Endothelial cell of umbilical vein (primary cell): ENCODE measurements around the gene NHS. TPM values are rescaled to one million over a fixed set of nuclear protein-coding genes. Genes with fewer than 3 reads are reported as not detected.

Experiments used
- BruUV-seq: library from RNA; stranded (reverse); fragments of 400-500 nt; replicated peaks from 2 replicates; lab custom pipeline; 2021; lab: Mats Ljungman, UMichigan
- CTCF ChIA-PET: fragments of 300-600, 350-600 bp; sonication (Branson Sonifier 250); formaldehyde crosslinking; loops from one replicate; lab custom pipeline; 2021; ENCODE audit warnings: antibody characterized with exemption, inconsistent platforms; lab: Charles Lee
- POLR2A ChIA-PET: fragments of 300-600, 350-600 bp; sonication (Branson Sonifier 250); formaldehyde crosslinking; loops from one replicate; lab custom pipeline; 2021; ENCODE audit warnings: antibody characterized with exemption, inconsistent platforms; lab: Charles Lee
- DNase-seq: peaks from one replicate; pipeline ENCODE4 v3.0.0-alpha.2; 2011; ENCODE audit warnings: low read depth, low spot score
- FAIRE-seq: peaks from 2 replicates; lab custom pipeline; 2011; peaks lifted over from hg19 to GRCh38; lab: Jason Lieb, UNC
- H2AFZ ChIP-seq: 2 replicates; pipeline ENCODE4 v1.6.0; 2012; ENCODE audit warnings: low read depth, low read length, control low read depth, inconsistent platforms
- H3K27ac ChIP-seq: 2 replicates; pipeline ENCODE4 v1.5.1; 2011; ENCODE audit warnings: low read depth, mild to moderate bottlenecking, control low read depth, low read length, moderate library complexity; ENCODE audit not compliant: insufficient read depth
- H3K27me3 ChIP-seq, 2 experiments: 2 replicates each; pipeline versions ENCODE4 v1.6.0 to v1.6.1; 2011; ENCODE audit warnings: low read length in 2 of 2, mixed read lengths in 1 of 2; ENCODE audit not compliant: control insufficient read depth in 2 of 2, insufficient read depth in 2 of 2
- H3K36me3 ChIP-seq, 2 experiments: 2 replicates in 1 of 2; 3 replicates in 1 of 2; pipeline ENCODE4 v1.5.1; 2011; ENCODE audit warnings: low read length in 2 of 2, mild to moderate bottlenecking in 1 of 2, moderate library complexity in 1 of 2; ENCODE audit not compliant: control insufficient read depth in 2 of 2, insufficient read depth in 2 of 2; ENCODE audit errors: extremely low read depth in 1 of 2
- H3K4me1 ChIP-seq: 3 replicates; pipeline ENCODE4 v1.5.1; 2011; ENCODE audit warnings: mild to moderate bottlenecking, low read length; ENCODE audit not compliant: control insufficient read depth, insufficient read depth; ENCODE audit errors: extremely low read depth
- H3K4me2 ChIP-seq: 2 replicates; pipeline ENCODE4 v1.6.1; 2011; ENCODE audit warnings: low read length, control low read depth, mixed read lengths; ENCODE audit not compliant: insufficient read depth
- H3K4me3 ChIP-seq, 3 experiments: fragments of 200-600 bp in 1 of 3; sonication (generic), shearing (Covaris generic) in 1 of 3; replicated peaks in 1 of 3; 2 replicates each; pipeline ENCODE4 v1.5.1; 2011 to 2016; ENCODE audit warnings: control low read depth in 3 of 3, low read length in 3 of 3, mild to moderate bottlenecking in 2 of 3, inconsistent platforms in 1 of 3, low read depth in 1 of 3, moderate library complexity in 1 of 3; ENCODE audit not compliant: insufficient read depth in 1 of 3
- H3K79me2 ChIP-seq: 2 replicates; pipeline ENCODE4 v1.6.0; 2012; ENCODE audit warnings: low read length, inconsistent platforms; ENCODE audit not compliant: control insufficient read depth, insufficient read depth
- H3K9ac ChIP-seq: replicated peaks from 2 replicates; pipeline ENCODE3; 2011; ENCODE audit warnings: low read length, control low read depth; ENCODE audit not compliant: insufficient read depth; ENCODE audit errors: extremely low read depth
- H3K9me1 ChIP-seq: replicated peaks from 3 replicates; pipeline ENCODE4 v1.6.0; 2011; ENCODE audit warnings: mild to moderate bottlenecking, low read length; ENCODE audit not compliant: control insufficient read depth, insufficient read depth; ENCODE audit errors: extremely low read depth
- H3K9me3 ChIP-seq: replicated peaks from 2 replicates; pipeline ENCODE4 v1.5.1; 2012; ENCODE audit warnings: low read length, inconsistent platforms; ENCODE audit not compliant: control insufficient read depth, insufficient read depth
- H4K20me1 ChIP-seq: replicated peaks from 2 replicates; pipeline ENCODE3; 2011; ENCODE audit warnings: mild to moderate bottlenecking, low read length; ENCODE audit not compliant: control insufficient read depth, insufficient read depth; ENCODE audit errors: extremely low read depth
- CTCF ChIP-seq, 2 donors: IDR thresholded peaks; 1 replicate in 1 of 2; 2 replicates in 1 of 2; pipeline ENCODE4 v1.5.1; 2011; ENCODE audit warnings: low read length in 2 of 2, mild to moderate bottlenecking in 2 of 2, moderate library complexity in 2 of 2, control low read depth in 1 of 2, inconsistent platforms in 1 of 2, low read depth in 1 of 2; ENCODE audit not compliant: insufficient read depth in 1 of 2; ENCODE audit errors: extremely low read depth in 1 of 2
- EZH2 ChIP-seq: IDR thresholded peaks from 2 replicates; pipeline ENCODE4 v1.6.1; 2012; ENCODE audit warnings: borderline replicate concordance, low read depth, mild to moderate bottlenecking, moderate library complexity, low read length, inconsistent platforms; ENCODE audit not compliant: severe bottlenecking
- FOS ChIP-seq: IDR thresholded peaks from 2 replicates; pipeline ENCODE4 v1.6.1; 2011; ENCODE audit warnings: mild to moderate bottlenecking, low read length, moderate library complexity, borderline replicate concordance; ENCODE audit not compliant: insufficient read depth
- GATA2 ChIP-seq: IDR thresholded peaks from 2 replicates; pipeline ENCODE4 v1.7.0; 2011; ENCODE audit warnings: low read depth, mild to moderate bottlenecking, moderate library complexity, mixed read lengths, low read length; ENCODE audit not compliant: insufficient read length, insufficient read depth
- JUN ChIP-seq: IDR thresholded peaks from 2 replicates; pipeline ENCODE4 v1.6.1; 2011; ENCODE audit warnings: borderline replicate concordance, low read depth; ENCODE audit not compliant: insufficient read length, insufficient read depth
- MAX ChIP-seq: IDR thresholded peaks from 2 replicates; pipeline ENCODE4 v1.6.1; 2011; ENCODE audit not compliant: insufficient read depth, insufficient read length
- MYC ChIP-seq: IDR thresholded peaks from one replicate; pipeline ENCODE4 v1.6.1; 2011; ENCODE audit warnings: mild to moderate bottlenecking, low read depth, low read length
- POLR2A ChIP-seq: IDR thresholded peaks from 2 replicates; pipeline ENCODE4 v1.6.1; 2012; ENCODE audit warnings: low read depth, mild to moderate bottlenecking, control low read depth, low read length
- POLR2AphosphoS5 ChIP-seq: IDR thresholded peaks from 2 replicates; pipeline ENCODE4 v1.6.1; 2012; ENCODE audit warnings: low read depth, mild to moderate bottlenecking, control low read depth, low read length, moderate library complexity; ENCODE audit not compliant: insufficient read depth
- dilution Hi-C: fragments of 300-500 bp; cut with MboI; formaldehyde crosslinking; loops from one replicate; pipeline ENCODE4 v1.15.0; 2019; ENCODE audit warnings: low sequenced_read_pairs; ENCODE audit not compliant: extremely low pct_ligation_motif_present
- intact Hi-C: fragments of 100-400 bp; cut with micrococcal nuclease; formaldehyde crosslinking; loops from one replicate; pipeline ENCODE4 v1.10.0; 2022
- polyA plus RNA-seq, 4 experiments: library from polyadenylated mRNA; depleted of rRNA in 3 of 4; stranded (reverse) in 3 of 4; unstranded in 1 of 4; fragments of >200 nt; gene quantifications; 2 replicates each; pipeline versions ENCODE4 v1.2.1 to v1.2.3, GENCODE V29; 2011 to 2012; ENCODE audit warnings: missing spikeins in 1 of 4
- total RNA-seq: library from RNA; stranded (reverse); gene quantifications from 2 replicates; pipeline ENCODE4 v1.2.3, GENCODE V29; 2021

NHS gene
- total and polyA plus RNA-seq, 2 donors (not counting 3 experiments of a cell fraction or from before 2014, with no cell fraction given) = 0.07 to 0.46 TPM

- FAIRE-seq = peak; percentile 15
- TF ChIP-seq GATA2 (no peak), EZH2 (no peak), MAX (no peak), JUN (no peak), POLR2AphosphoS5 (no peak), MYC (no peak), CTCF (IDR thresholded peaks at IDR 0.05; ENCODE audit: extremely low read depth in 1 of 2, insufficient read depth in 1 of 2, low read depth in 1 of 2, low read length in 2 of 2) (no peak), FOS (no peak), POLR2A (no peak)
- intact Hi-C loops (no loop called here), dilution Hi-C loops (no loop called here)
- no peak for DNase-seq
- ChIA-PET CTCF (no interaction called here), POLR2A (no interaction called here)
- H3K27me3 ChIP-seq = no peaks in the 10 kb centered on the region
- H3K4me1 ChIP-seq = no peaks in the 10 kb centered on the region
- no peaks in the 10 kb centered on the region for H3K9me1 ChIP-seq
- H3K9me3 ChIP-seq = no peaks in the 10 kb centered on the region
- H4K20me1 ChIP-seq = no peaks in the 10 kb centered on the region
- H3K27ac ChIP-seq = no peak overlapping the region
- no peaks in the 10 kb centered on the region for H3K36me3 ChIP-seq
- H3K9ac ChIP-seq = no peak overlapping the region
- no TSS peak for BruUV-seq
- no peak overlapping the region for H2AFZ ChIP-seq
- no peak overlapping the region for H3K4me3 ChIP-seq
- H3K4me2 ChIP-seq = no peak overlapping the region
- no peaks in the 10 kb centered on the region for H3K79me2 ChIP-seq
Observed at GRCh38 chrX:17435476-17435875, 60.5 kb downstream of the NHS start.
